LHCN-M2 (cell line): Measurements from ENCODE around the gene ZNF880. TPM values are rescaled to one million over a fixed set of nuclear protein-coding genes. Genes with fewer than 3 reads are reported as not detected.
"Not testable (repeated sequence)": the region's sequence is repeated elsewhere in the genome, so short reads cannot be mapped to it uniquely, and the experiment has no call there.

Experiments used
- DNase-seq: peaks from one replicate; pipeline ENCODE4 v3.0.0-alpha.2; 2012; ENCODE audit warnings: low read depth
- polyA plus RNA-seq: library from polyadenylated mRNA; unstranded; fragments of >200 nt; gene quantifications from one replicate; pipeline ENCODE4 v1.2.1, GENCODE V29; 2012; ENCODE audit warnings: missing spikeins
- total RNA-seq: library from RNA; depleted of rRNA; stranded (reverse); fragments of >200 nt; gene quantifications from 2 replicates; pipeline ENCODE4 v1.2.3, GENCODE V29; 2014; rRNA removed

Gene ZNF880
- total RNA-seq: 19.3 and 23.7 TPM in 2 replicates
- polyA plus RNA-seq: 14.8 TPM

DNA sequence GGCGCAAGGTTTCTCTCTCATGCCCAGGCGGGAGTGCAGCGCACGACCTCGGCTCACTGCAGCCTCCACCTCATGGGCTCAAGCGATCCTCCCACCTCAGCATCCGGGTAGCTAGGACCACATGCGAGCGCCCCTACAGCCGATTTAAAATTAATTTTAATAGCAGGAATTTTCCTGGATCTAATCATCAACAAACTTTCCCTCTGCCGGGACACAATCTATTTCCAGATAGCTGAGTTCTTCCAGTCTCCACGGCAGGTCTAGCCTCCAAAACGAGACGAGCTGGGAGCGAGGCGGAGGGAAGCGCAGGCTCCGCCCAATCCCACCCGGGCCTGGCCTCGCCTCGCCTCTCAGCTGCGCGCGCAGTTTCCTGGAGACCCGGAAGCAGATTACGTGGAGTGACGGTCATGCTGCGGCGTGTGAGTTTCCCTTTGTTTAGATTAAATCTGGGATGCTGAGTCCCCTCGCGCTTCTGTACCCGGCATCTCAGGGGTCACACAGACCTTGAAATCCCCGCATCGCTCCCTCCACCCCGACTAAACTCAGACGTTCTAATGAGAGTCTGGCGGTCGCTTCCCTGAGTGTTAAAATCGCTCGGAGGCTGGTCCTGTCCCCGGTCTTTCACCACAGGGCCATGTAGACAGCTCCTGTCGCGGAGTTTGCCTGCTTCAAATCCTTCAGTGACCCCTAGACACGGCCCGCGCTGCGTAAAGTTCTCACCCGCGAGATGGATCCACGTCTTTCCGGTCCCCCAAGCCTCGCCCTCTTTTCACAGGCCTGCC lies at the start of gene ZNF880:
ZNF880 (plus strand) TSS at position 365 of the 782 bp plus-strand sequence; CDS start at position 408, 43 bp downstream.
- peak; percentile 86 for DNase-seq

DNA sequence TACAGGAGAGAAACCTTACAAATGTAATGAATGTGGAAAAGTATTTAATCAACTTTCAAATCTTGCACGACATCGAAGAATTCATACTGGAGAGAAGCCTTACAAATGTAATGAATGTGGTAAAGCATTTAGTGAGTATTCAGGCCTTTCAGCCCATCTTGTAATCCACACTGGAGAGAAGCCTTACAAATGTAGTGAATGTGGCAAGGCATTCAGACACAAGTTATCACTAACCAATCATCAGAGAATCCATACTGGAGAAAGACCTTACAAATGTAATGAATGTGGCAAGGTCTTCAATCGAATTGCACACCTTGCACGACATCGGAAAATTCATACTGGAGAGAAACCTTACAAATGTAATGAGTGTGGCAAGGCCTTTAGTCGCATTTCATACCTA lies 47.3 kb upstream of the ZNF880 start:
- no peak for DNase-seq

DNA sequence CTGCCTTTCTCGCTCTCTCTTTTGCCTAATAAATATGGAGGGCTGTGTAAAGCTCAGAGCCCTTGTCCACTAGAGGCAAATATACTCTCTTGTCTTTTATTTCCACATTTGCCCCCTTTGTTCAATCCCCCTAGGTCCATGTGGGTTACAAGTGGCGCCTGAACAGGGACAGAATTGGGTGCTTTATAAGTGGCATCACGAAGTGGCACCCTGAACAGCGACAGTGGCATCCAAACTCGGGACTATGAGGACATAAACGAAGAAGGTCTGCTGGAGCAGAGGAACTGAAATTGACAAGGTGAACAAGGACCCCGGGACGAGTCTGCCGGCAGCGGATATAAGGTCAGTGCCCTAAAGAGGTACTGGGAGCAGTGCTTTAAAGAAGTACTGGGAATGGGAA lies 38.0 kb upstream of the ZNF880 start:
- no peak for DNase-seq

DNA sequence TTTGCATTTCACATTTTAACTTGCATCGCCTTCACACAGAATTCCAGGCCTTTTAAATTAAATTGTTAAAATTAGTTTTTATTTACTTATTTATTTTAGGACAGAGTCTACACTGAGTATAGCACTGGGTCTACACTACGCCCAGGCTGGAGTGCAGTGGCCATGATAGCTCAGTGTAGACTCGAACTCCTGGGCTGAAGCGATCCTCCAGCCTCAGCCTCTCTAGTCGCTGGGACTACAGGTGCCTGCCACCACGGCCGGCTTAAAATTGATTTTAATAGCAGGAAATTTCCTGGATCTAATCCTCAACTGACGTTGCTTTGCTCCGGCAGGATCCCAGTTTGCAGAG lies 34.0 kb upstream of the ZNF880 start:
- no peak for DNase-seq

DNA sequence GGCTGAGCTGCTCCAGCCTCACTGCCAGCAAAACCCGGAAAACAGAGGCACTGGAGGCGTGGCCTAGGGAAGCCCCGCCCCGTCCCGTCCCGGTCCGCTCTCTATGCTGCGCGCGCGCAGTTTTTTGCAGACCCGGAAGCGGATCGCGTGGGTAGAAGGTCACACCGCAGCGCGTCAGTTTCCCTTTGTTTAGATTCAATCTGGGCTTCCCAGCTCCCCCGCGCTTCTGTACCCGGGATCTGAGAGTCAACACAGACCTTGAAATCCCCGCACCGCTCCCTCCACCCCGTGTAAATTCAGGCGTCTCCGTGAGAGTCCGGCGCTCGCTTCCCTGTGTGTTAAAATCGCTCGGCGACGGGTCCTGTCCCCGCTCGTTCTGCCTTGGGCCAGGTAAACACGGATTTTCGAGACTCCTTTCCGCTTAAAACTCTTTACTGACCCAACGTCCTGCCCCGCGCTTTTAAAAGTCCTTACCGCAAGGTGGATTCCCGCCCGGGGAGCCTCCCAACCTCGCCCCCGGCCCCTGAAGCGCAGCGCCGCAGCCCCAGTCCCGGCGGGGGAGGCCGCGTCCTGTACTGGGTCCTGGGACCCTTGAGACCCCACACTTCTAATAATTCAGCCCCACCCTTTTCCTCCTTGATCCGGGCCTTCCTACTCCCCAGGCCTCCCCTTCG lies 33.5 kb upstream of the ZNF880 start, which contains the start of gene ZNF610:
ZNF610 (plus strand) TSS at position 127 of the 674 bp plus-strand sequence. CDS start 12,930 bp downstream, outside the sequence.
- DNase-seq: peak; percentile 73

DNA sequence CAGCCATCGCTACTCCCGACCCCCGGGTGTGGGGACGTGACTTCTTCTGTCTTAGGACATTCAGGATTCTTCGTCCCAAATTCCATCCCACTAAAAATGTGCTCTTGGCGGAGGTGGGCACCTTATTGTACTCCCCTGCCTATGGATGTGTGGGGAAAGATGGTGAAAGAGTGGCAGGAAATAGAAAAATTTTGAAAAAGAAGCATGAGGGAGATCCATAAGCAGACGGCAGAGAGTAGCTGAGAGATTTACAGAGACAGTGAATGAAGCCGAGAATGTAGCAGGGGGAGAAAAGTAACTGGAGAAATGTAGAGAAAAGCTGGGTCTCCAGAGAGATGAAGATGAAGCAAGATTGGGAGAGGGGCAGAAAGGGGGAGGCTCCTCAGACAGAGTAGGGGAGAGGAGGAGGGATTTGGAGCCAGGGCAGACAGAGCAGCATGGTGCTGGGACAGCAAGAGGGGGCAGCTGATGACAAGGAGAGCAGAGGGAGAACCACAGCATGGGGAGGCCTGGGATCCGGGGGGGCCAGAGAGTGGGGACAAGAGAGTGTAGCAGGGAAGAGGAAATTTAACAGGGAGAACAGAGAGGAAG lies 32.8 kb upstream of the ZNF880 start:
- peak; percentile 16 for DNase-seq

DNA sequence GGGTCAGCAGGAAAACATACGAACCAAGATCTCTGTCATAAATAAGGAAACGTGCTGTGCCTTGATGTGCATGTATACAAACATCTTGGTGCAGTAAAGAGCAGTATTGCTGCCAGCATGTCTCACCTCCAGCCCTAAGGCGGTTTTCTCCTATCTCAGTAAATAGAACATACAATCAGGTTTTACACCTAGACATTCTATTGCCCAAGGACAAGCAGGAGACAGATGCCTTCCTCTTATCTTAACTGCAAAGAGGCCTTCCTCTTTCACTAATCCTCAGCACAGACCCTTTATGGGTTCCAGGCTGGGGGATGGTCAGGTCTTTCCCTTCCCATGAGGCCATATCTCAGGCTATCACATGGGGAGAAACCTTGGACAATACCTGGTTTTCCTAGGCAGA lies 30.7 kb upstream of the ZNF880 start:
- DNase-seq: not testable (repeated sequence)

DNA sequence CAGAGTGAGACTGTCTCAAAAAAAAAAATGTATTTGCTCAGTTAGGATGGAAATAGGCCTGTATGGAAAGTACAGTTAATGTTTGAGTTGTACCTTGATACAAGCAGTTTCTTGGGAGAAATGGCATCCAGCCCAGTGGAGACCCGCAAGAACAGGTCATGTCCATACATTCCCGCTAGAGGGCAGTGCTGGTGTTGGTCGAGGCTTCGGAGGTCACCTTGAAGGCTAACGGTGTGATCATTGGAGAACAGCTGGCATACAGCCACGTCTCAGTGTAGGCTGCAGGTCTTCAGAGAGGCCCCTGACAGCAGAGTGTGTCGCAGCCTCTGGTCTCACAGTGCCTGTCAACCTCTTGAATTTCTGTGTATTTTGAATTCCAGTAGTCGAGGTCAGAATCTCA lies 26.2 kb upstream of the ZNF880 start:
- peak; percentile 31 for DNase-seq

DNA sequence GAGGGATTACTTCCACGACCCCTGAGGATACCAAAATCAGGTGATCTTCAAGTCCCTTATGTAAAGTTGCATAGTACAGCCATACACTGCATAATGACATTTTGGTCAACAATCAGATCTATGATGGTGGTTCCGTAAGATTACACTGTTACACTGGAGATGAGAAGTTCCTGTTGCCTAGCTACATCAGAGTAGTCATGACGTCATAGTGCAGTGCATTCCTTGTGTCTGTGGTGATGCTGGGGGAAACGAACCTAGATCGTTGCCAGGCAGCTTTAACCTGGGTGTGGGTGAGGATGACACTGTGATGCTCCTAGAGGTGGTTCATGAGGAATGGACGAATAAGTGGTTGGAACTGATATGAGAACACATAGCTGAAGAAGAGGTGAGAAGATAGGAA lies 24.6 kb upstream of the ZNF880 start:
- no peak for DNase-seq

DNA sequence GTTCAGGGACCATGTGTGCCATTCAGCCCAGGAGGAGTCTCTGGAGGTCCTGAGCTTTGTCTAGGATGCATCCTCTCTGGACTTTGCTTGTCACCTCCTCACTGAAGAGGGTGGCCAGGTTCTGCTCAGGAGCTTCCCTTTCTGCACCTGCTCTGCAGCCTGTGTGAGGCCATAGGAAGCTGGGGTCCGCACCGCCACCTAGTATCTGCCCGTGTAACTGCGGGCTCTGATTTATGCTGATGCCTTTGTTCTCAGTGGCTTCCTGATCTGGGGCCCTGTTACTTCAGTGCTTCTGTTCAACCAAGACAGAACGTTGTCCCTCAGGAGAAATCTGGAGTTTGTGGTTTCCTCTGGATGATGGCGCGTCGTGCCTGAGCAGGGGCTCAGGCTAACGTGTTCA lies 18.2 kb upstream of the ZNF880 start:
- no peak for DNase-seq

DNA sequence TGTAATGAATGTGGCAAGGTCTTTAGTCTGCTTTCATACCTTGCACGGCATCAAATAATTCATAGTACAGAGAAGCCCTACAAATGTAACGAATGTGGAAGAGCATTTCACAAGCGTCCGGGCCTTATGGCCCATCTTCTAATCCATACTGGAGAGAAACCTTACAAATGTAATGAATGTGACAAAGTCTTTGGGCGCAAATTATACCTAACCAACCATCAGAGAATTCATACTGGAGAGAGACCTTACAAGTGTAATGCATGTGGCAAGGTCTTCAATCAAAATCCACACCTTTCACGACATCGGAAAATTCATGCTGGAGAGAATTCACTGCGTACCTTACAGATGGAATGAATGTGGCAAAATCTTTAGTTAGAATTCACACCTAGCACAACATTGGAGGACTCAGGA lies 3.3 kb upstream of the ZNF880 start:
- no peak for DNase-seq

DNA sequence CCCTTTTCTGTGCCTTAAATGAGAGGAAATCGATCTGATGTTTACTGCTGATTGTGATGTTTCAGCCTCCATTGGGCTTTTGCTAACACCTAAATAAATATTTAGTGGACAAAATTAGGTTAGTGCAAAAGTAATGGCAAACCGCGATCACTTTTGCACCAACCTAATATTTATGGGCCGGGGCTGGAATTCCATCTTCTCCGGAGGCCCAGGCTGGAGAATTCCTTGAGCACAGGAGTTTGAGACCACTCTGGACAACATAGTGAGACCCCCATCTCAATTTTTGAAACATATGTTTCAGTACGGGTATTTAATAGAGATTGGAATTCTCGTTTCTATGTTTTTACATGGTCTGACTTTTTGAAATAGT lies 603 bp downstream of the ZNF880 start:
- no peak for DNase-seq

DNA sequence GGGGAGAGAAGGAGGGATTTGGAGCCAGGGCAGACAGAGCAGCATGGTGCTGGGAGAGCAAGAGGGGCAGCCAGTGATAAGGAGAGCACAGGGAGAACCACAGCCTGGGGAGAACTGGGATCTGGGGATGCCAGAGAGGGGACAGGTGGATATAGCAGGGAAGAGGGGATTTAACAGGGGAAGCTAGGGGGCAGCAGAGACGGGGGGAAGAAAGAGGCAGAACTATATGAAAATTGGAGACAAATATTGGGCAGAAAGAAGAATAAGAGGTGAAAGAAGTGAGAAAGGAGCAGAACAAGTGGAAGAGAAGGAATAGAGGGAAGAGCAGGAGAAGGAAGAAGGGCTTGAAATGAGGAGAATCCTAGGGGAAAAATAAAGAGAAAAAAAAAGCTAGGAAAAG lies 21.4 kb downstream of the ZNF880 start:
- DNase-seq: no peak

DNA sequence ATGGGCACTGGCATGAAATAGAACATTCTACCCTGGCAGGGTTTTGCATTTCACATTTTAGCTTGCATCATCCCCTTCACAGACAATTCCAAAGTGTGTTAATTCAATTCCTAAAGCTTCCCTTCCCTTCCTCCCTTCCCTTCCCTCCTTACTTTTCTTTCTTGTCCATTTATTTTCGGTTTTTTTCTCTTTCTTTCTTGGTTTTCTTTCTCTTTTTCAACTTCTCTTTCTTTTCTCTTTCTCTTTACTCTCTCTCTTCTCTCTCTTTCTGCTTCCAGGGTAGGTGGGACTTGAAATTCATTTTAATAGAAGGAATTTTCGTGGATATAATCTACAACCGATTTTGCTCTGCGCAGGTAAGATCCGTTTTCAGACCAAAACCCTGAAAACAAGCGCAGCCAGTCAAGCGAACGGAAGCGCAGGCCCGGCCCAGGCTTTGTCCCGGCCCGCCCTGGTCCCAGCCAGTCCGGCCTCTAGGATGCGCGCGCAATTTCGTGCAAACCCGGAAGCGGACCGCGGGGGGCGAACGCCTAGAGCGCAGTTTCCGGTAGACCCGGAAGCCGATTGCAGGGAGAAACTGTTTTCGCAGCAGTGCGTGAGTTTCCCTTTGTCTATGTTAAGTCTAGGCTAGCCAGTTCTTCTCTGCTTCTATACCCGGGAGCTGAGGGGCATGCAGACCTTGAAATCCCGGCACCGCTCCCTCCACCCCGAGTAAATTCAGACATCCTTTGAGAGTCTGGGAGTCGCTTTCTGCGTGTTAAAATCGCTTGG lies 27.8 kb downstream of the ZNF880 start, which contains the start of gene ZNF528:
ZNF528 (plus strand) TSS at position 540 of the 771 bp plus-strand sequence. CDS start 4,165 bp downstream, outside the sequence.
- DNase-seq: peak; percentile 84

DNA sequence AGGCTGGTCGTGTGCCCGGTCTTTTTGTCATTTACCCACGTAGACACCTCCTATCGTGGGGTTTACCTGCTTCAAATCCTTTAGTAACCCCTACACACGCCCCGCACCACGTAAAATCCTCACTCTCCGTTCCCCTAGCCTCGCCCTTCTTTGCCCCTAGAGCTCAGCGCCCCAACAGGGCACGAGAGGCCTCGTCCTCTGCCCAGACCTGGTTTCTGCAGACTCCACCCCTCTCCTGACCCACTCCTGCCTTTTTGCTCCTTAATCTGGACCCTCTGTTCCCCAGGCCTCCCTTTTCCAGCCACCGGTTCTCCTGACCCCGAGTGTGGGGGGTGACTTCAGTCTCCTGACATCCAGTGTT lies 28.3 kb downstream of the ZNF880 start:
- peak; percentile 13 for DNase-seq

DNA sequence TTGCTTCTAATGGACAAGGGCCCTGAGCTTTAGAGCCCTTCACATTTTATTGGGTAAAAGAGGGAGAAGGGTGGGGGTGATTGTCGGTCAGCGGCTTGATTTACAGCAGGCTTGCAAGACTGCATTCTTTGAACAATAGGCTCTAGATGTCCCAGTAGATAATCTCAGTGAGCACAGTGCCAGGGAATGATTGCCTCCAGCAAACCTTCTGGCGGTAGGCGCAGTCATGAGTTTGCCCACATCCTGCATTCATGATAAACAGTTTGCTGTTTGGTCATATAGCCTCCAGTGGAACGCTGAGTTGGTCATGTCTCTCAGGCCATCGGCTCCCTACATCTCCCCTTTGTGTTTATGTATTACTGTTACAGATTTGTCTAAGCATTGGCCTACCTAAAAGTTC lies 40.6 kb downstream of the ZNF880 start:
- DNase-seq: no peak

DNA sequence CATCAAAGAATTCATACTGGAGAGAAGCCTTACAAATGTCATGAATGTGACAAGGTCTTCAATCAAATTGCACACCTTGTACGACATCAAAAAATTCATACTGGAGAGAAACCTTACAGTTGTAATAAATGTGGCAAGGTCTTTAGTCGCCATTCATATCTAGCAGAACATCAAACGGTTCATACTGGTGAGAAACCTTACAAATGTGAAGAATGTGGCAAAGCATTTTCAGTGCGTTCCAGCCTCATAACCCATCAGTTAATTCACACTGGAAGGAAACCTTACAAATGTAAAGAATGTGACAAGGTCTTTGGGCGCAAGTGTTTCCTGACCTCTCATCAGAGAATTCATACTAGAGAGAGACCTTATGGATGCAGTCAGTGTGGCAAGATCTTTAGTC lies 46.0 kb downstream of the ZNF880 start:
- DNase-seq: no peak

DNA sequence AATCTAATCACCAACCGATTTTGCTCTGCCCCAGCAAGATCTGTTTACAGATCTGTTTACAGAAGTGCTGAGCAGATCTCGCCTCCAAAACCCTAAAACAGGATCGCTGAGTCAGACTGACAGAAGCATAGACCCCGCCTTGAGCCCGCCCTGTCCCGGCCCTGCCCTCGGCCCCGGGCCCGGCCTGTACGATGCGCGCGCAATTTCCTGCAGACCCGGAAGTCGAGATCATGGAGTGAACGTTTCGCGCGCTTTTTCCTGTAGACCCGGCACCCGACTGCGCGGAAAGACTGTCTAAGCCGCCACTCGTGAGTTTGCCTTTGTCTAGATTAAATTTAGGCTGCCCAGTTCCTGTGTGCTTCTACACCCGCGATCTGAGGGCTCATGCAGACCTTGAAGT lies 59.2 kb downstream of the ZNF880 start, which contains the start of gene ZNF534:
ZNF534 (plus strand) TSS at position 212 of the 400 bp plus-strand sequence. CDS start 2,327 bp downstream, outside the sequence.
- DNase-seq: no peak
